Liver (tissue), 3 donors: ENCODE data around the gene PRR9.

Experiments
- EGR1 ChIP-seq, 2 donors: IDR thresholded peaks; 2 replicates each; pipeline ENCODE4 v1.6.1; 2016 to 2018; ENCODE audit warnings: antibody characterized with exemption in 2 of 2, low read depth in 2 of 2
- FOXA1 ChIP-seq: IDR thresholded peaks from 2 replicates; pipeline ENCODE4 v1.6.1; 2016; ENCODE audit warnings: antibody characterized with exemption
- GABPA ChIP-seq, 2 donors: IDR thresholded peaks in 1 of 2; conservative IDR thresholded peaks in 1 of 2; 2 replicates each; pipeline ENCODE4 v1.6.1; 2016; ENCODE audit warnings: antibody characterized with exemption in 2 of 2, mild to moderate bottlenecking in 1 of 2, moderate library complexity in 1 of 2
- HNF4A ChIP-seq, 2 donors: conservative IDR thresholded peaks; 2 replicates each; pipeline ENCODE4 v1.6.1; 2016; ENCODE audit warnings: antibody characterized with exemption in 2 of 2, mild to moderate bottlenecking in 2 of 2
- NR2F2 ChIP-seq: IDR thresholded peaks from 2 replicates; pipeline ENCODE4 v1.6.1; 2016; ENCODE audit warnings: antibody characterized with exemption
- RAD21 ChIP-seq, 2 donors: IDR thresholded peaks; 2 replicates each; pipeline ENCODE4 v1.6.1; 2016; ENCODE audit warnings: antibody characterized with exemption in 2 of 2, mild to moderate bottlenecking in 2 of 2
- RXRA ChIP-seq, 2 donors: IDR thresholded peaks; 2 replicates each; pipeline ENCODE4 v1.6.1; 2017 to 2018; ENCODE audit warnings: antibody characterized with exemption in 2 of 2, mild to moderate bottlenecking in 1 of 2
- SP1 ChIP-seq: IDR thresholded peaks from 2 replicates; pipeline ENCODE4 v1.6.1; 2018; ENCODE audit warnings: antibody characterized with exemption, mild to moderate bottlenecking
- TAF1 ChIP-seq: conservative IDR thresholded peaks from 2 replicates; pipeline ENCODE4 v1.6.1; 2016; ENCODE audit warnings: antibody characterized with exemption, mild to moderate bottlenecking
- YY1 ChIP-seq: IDR thresholded peaks from 2 replicates; pipeline ENCODE4 v1.6.1; 2016; ENCODE audit warnings: antibody characterized with exemption, mild to moderate bottlenecking
- TF ChIP-seq, protein P1 (sequence below): fragments of 150-350 bp; IDR thresholded peaks from 2 replicates; pipeline ENCODE4 v1.5.1; 2017; ENCODE audit warnings: improper control_type of control experiment, low read depth, low read length; ENCODE audit not compliant: missing input control
- TF ChIP-seq, protein P2 (sequence below): IDR thresholded peaks from 2 replicates; pipeline ENCODE4 v1.6.1; 2016; ENCODE audit warnings: antibody characterized with exemption, mild to moderate bottlenecking
- TF ChIP-seq, protein P3 (sequence below): IDR thresholded peaks from 2 replicates; pipeline ENCODE4 v1.6.1; 2016; ENCODE audit warnings: antibody characterized with exemption
- TF ChIP-seq, protein P4 (sequence below): IDR thresholded peaks from 2 replicates; pipeline ENCODE4 v1.6.1; 2016; ENCODE audit warnings: antibody characterized with exemption
- donor health status: healthy.
- donor health status: healthy.

DNA sequence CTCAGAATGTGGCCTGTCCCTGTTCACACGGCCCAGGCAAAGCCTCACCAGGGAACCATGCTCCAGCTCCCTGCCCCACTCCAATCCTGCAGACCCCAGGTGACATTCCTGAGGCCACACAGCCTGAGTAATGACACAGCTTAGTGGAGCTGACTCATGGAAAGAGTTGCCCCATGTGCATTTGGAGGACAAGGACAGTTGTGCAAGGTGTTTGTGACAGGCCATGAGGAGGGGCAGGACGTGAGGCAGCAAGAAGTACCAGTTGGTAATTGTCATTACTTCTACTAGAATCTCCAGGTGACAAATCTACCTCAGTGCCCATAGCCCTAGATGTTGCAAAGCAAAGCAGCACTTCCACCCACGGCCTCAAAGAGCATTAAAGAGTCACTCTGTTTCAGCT lies 15.2 kb downstream of the PRR9 start:
- TF ChIP-seq EGR1 (IDR thresholded peaks at IDR 0.05; ENCODE audit: low read depth in 2 of 2) (no peak), HNF4A (conservative IDR thresholded peaks at IDR 0.05) (no peak), GABPA (IDR thresholded peaks at IDR 0.05 in 1 of 2, conservative IDR thresholded peaks at IDR 0.05 in 1 of 2) (no peak), TAF1 (no peak), YY1 (no peak), SP1 (no peak), RXRA (IDR thresholded peaks at IDR 0.05) (no peak), RAD21 (IDR thresholded peaks at IDR 0.05) (no peak), NR2F2 (no peak), FOXA1 (no peak)
- TF ChIP-seq, protein P1, sequence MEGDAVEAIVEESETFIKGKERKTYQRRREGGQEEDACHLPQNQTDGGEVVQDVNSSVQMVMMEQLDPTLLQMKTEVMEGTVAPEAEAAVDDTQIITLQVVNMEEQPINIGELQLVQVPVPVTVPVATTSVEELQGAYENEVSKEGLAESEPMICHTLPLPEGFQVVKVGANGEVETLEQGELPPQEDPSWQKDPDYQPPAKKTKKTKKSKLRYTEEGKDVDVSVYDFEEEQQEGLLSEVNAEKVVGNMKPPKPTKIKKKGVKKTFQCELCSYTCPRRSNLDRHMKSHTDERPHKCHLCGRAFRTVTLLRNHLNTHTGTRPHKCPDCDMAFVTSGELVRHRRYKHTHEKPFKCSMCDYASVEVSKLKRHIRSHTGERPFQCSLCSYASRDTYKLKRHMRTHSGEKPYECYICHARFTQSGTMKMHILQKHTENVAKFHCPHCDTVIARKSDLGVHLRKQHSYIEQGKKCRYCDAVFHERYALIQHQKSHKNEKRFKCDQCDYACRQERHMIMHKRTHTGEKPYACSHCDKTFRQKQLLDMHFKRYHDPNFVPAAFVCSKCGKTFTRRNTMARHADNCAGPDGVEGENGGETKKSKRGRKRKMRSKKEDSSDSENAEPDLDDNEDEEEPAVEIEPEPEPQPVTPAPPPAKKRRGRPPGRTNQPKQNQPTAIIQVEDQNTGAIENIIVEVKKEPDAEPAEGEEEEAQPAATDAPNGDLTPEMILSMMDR, result no peak
- TF ChIP-seq, protein P2, sequence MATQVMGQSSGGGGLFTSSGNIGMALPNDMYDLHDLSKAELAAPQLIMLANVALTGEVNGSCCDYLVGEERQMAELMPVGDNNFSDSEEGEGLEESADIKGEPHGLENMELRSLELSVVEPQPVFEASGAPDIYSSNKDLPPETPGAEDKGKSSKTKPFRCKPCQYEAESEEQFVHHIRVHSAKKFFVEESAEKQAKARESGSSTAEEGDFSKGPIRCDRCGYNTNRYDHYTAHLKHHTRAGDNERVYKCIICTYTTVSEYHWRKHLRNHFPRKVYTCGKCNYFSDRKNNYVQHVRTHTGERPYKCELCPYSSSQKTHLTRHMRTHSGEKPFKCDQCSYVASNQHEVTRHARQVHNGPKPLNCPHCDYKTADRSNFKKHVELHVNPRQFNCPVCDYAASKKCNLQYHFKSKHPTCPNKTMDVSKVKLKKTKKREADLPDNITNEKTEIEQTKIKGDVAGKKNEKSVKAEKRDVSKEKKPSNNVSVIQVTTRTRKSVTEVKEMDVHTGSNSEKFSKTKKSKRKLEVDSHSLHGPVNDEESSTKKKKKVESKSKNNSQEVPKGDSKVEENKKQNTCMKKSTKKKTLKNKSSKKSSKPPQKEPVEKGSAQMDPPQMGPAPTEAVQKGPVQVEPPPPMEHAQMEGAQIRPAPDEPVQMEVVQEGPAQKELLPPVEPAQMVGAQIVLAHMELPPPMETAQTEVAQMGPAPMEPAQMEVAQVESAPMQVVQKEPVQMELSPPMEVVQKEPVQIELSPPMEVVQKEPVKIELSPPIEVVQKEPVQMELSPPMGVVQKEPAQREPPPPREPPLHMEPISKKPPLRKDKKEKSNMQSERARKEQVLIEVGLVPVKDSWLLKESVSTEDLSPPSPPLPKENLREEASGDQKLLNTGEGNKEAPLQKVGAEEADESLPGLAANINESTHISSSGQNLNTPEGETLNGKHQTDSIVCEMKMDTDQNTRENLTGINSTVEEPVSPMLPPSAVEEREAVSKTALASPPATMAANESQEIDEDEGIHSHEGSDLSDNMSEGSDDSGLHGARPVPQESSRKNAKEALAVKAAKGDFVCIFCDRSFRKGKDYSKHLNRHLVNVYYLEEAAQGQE, result no peak
- TF ChIP-seq, protein P3, sequence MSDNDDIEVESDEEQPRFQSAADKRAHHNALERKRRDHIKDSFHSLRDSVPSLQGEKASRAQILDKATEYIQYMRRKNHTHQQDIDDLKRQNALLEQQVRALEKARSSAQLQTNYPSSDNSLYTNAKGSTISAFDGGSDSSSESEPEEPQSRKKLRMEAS, result no peak
- TF ChIP-seq, protein P4, sequence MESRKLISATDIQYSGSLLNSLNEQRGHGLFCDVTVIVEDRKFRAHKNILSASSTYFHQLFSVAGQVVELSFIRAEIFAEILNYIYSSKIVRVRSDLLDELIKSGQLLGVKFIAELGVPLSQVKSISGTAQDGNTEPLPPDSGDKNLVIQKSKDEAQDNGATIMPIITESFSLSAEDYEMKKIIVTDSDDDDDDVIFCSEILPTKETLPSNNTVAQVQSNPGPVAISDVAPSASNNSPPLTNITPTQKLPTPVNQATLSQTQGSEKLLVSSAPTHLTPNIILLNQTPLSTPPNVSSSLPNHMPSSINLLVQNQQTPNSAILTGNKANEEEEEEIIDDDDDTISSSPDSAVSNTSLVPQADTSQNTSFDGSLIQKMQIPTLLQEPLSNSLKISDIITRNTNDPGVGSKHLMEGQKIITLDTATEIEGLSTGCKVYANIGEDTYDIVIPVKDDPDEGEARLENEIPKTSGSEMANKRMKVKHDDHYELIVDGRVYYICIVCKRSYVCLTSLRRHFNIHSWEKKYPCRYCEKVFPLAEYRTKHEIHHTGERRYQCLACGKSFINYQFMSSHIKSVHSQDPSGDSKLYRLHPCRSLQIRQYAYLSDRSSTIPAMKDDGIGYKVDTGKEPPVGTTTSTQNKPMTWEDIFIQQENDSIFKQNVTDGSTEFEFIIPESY, result no peak
